Iris pigment epithelial cell (primary cell): ENCODE results near the gene DHX32.

Source experiments
- DNase-seq: peaks from one replicate; pipeline ENCODE4 v3.0.0-alpha.2; 2011; ENCODE audit warnings: low read depth

Gene DHX32

DNA sequence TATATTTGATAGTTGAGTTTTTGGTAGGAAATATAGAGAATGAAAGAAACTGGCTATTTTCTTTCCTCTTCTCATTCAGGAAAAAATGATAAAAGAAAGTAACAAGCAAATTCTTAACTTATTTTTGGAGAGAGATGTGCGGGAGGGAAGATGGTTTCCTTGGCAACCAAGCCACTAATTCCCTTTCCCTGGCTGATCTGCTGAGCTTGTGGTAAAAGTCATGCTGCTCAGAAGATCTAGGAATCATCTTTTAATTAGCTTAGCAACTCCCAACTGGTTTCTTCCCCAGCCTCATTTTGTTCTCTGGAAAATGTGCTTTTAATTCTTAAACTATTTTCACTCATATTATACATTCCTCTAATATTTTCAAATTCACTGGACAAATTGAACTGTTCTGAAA, 69.8 kb downstream of the DHX32 start:
- no peak for DNase-seq

DNA sequence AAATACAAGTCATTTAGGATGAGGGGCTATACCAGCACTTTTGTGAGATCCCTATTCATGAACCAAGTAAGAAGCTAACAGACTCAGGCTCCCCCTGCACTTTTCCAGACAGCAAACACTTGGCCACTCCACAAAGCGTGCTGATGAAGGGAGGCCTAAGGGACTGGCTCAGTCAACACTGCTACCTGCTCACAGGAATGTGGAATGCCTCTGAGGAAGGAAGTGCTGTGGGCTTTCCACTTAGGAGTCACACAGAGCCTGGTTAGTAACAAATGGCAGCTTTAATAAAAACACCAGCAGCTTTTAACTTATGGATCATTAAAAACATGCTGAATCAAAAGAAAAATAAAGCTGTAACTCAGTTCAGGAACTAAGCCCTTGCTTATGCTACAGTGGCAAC, 73.0 kb downstream of the DHX32 start:
- DNase-seq = no peak

DNA sequence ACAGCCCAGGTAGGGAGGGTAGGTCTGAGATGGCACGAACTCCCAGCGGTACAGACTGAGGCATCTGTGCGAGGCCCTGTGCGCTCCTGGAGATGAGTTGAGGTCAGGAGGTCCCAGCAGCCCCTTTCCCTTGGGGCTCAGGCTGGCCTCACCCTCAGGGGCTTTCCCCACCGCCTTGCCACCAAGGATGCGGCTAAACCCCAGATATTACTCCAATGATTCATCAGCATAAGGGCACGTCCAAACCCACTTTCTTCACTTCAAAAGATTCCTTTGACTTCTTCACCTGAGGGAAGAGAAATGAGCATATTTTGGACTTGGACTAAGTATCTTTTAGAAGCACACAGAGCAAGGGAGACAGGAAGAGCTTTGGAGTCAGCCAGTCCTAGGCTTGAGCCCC, 78.4 kb downstream of the DHX32 start:
- DNase-seq = no peak

- no peak for DNase-seq
Measured at GRCh38 chr10:125802131-125802530, 79.0 kb downstream of the DHX32 start.

- no peak for DNase-seq
Measured at GRCh38 chr10:125801574-125801973, 79.5 kb downstream of the DHX32 start.

GRCh38 chr10:125799451-125800182, 81.5 kb downstream of the DHX32 start:
- peak; percentile 14 for DNase-seq

GRCh38 chr10:125797994-125798662, 83.0 kb downstream of the DHX32 start:
- DNase-seq = no peak

DNA sequence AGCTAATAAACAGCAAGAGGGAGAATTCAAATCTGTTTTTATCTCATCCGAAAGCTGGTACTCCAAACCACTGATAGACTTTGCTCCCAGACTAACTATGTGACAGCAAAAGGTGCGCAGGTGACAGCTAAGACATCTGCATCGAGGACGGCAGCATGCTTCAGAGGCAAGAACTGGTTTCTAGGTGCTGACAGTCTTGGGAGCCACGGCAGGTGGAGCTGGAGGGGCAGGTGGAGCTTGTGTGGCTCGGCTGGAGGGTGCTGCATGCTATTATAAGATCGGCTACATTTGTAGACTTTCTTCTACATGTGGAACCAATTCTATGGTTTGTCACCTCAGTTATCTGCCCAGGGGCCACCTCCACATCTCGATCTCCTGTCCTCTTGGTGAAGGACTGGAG, 83.7 kb downstream of the DHX32 start:
- no peak for DNase-seq

- DNase-seq = no peak
Measured at GRCh38 chr10:125795637-125796190, 85.4 kb downstream of the DHX32 start.

DNA sequence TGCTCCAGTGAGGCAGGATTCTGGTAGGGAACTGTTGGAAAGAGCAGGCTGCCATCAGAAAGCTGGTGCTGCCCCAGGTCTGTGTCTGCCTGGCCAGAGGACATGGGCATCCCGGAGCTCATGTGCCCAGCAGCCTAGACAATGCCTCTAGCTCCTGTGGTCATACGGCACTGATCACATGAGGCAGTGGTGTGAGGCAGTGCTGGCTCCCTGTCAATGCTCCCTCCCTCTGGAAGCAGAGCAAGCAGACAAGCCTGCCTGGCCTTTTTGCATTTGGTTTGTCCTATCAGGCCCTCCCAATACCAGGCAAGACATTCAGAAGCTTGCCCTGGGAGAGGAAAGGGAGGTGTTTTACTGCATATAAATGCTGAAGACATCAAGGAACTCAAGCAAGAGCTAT, 86.0 kb downstream of the DHX32 start:
- DNase-seq = no peak

DNA sequence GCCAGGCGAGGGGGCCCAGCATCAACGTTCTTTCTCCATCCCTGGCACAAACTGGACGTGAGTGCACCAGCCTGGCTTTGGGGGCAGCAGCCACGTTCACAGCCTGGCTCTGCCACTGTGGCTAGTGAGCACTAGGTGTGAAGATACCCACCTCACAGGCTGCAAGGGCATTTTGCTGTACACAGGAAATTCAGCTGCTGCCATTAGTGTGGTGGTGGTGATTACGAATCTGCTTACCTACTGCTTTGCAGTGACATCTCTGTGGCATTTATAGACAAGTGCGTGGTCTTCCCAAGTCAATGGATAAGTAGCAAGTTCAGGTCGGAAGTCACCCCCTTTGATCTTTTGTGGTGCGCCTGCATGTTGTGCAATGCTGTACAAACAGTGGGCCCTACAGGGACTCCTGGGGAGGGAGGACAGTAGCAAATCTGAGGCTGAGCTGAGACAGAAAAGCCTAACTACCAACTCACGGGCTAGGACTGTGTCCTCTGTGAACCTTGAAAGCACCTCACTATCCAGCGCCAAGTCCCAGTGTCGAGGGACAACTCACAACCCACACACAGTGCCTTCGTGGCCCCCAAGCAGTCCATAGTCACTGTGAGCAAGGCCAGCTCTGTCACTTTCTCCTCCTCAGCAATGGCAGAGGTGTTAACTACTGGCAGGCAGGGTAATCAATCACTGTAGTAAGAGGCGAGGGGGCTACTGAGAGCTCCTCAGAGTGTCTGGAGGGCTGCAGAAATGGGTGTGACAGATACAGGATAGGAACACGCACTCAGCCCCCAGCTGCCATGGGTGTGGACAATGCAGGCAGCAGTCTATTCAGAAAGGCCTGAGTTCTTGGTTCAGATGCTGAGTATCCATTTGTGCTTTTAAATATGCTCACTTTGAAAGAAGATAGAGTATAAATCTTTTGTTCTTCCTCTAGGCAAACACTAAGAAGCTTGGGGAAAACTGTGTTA, 88.5 kb downstream of the DHX32 start:
- no peak for DNase-seq

DNA sequence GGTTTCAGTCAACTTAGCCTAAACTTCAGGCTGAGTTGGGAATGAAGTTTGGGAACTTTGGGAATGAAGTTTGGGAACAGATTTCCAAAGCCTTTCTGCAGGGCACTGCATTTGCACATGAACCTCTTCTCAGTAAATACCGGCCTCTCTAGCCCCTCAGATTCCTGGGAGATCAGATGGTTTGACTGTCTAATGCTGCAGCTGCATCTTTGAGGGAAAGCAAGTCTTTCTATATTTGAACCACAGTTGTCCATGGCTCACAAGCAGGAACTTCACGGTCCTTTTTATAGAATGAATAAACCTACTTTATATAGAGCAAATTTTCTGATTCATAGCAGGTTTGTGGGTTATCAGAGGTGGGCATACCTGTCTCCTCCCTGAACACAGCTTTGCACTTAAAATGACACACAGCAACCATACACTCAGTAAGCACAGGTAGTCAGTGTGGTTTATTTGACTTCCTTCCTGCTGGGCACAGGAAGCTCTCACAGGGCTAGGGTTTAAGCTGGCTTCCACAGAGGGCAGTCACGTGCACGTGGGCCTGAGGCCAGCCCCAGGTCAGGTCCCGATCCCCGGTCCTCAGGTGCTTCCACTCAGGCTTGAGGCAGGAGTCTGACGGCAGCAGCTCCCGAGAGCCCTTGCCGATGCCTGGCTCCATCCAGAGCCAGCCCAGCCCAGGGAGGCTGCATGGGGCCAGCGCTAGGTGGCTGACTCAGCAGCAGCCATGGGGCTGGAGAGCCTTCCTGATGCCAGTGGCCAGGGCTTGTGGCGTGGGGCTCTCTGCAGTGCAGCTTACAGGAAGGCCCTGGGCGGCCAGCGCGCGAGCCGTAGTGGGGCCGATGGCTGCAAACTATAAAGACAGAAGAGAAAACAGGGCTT, 92.7 kb downstream of the DHX32 start:
- no peak for DNase-seq
